Measurements from ENCODE around the gene RCN2.

RCN2 gene

DNA sequence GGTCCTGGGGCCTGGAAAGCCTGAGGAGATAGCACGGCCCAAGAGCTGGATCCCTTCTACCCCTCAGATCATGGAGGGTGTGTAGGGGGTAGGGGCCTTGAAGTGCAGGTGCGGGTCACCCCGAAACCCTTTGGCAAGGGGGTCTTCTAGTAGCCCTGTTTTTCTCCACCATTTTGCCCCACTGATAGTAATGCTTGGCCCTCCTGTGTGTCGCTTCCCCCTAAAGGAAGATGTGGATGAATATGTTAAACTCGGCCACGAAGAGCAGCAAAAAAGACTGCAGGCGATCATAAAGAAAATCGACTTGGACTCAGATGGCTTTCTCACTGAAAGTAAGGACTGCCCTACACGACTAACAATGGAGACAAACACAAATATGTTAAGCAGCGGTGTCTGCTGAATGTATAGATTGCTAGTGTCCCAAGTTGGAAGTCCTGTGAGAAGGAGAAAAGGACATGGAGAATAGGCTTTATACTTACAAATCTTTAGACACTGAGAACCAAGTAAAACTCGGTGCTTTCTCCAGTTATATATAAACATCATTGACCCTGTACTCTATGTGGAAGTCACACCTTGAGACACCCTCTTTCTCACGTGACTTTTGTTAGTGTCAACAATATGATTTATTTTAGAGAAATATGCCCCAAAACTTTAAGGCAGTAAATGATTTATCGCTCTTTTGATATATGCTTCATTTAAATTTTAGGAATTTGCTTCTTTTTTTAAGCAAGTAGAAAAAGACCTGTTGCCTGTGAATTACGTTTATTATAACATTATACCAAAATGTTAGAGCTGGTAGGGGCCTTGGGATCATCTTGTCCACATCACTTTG, 802 bp downstream of the RCN2 start:
- peaks cover 9 to 10% of the 10 kb centered on the region in 2 donors for H3K36me3 ChIP-seq (ENCODE audit: control insufficient read depth in 2 of 2, insufficient read depth in 2 of 2, low read length in 2 of 2)
- peak overlapping the region; percentile 77 to 91 for H3K9ac ChIP-seq (ENCODE audit: low read depth in 1 of 2, low read length in 2 of 2)
- no peaks in the 10 kb centered on the region for H3K9me3 ChIP-seq (ENCODE audit: control insufficient read depth in 2 of 2, low read length in 2 of 2)
- H3K4me1 ChIP-seq (ENCODE audit: control insufficient read depth in 2 of 2, insufficient read depth in 2 of 2, low read length in 2 of 2): peaks cover 9 to 11% of the 10 kb centered on the region in 2 donors
- peak overlapping the region; percentile 70 to 89 for H3K4me3 ChIP-seq (ENCODE audit: low read length in 2 of 2)
- peak overlapping the region; percentile 66 to 77 for H3K27ac ChIP-seq (ENCODE audit: low read depth in 2 of 2, low read length in 2 of 2)
- H3K27me3 ChIP-seq (ENCODE audit: control insufficient read depth in 2 of 2, insufficient read depth in 2 of 2, low read length in 2 of 2): no peaks in the 10 kb centered on the region

DNA sequence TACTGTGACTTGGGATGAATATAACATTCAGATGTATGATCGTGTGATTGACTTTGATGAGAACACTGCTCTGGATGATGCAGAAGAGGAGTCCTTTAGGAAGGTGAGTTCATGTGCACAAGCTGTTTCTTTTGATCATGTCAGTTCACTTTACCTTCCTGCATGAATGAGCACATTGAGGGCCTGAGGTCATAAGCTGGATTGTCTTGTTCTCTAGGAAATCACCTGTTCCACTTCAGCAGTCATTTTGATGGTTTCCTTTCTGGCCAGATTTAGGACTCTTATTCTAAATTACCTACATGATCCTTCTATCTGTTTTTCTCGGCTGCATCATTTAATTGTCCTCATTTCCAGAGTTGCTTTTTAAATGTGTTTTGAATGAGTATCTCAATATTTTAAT, 4.1 kb downstream of the RCN2 start:
- H3K4me3 ChIP-seq (ENCODE audit: low read length in 2 of 2): no peak overlapping the region

DNA sequence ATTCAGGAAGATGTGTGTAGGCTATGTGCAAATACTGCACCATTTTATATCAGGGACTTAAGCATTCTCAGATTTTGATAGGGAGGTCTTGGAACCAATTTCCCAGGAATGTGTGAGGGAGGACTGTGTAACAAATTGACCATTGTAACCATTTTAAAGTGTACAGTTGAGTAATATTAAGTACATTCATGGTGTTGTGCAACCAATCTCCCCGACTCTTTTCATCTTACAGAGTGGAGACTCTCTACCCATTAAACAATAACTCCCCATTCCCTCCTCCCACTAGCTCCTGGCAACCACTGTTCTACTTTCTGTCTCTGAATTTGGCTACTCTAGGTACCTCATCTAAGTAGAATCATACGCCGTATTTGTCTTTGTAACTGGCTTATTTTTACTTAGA, 5.1 kb downstream of the RCN2 start:
- H3K27ac ChIP-seq (ENCODE audit: low read depth in 2 of 2, low read length in 2 of 2): no peak overlapping the region
- no peaks in the 10 kb centered on the region for H3K27me3 ChIP-seq (ENCODE audit: control insufficient read depth in 2 of 2, insufficient read depth in 2 of 2, low read length in 2 of 2)
- H3K4me1 ChIP-seq (ENCODE audit: control insufficient read depth in 2 of 2, insufficient read depth in 2 of 2, low read length in 2 of 2): peaks cover 4 to 7% of the 10 kb centered on the region in 2 donors
- no peak overlapping the region for H3K4me3 ChIP-seq (ENCODE audit: low read length in 2 of 2)
- H3K36me3 ChIP-seq (ENCODE audit: control insufficient read depth in 2 of 2, insufficient read depth in 2 of 2, low read length in 2 of 2): peaks cover 13% of the 10 kb centered on the region in 2 donors
- H3K9ac ChIP-seq (ENCODE audit: low read depth in 1 of 2, low read length in 2 of 2): no peak overlapping the region
- H3K9me3 ChIP-seq (ENCODE audit: control insufficient read depth in 2 of 2, low read length in 2 of 2): no peaks in the 10 kb centered on the region

More for the DNA sequence above, 4.1 kb downstream of the RCN2 start:
- Histone ChIP-seq H3K27ac (ENCODE audit: low read depth in 2 of 2, low read length in 2 of 2) (no peak overlapping the region), H3K36me3 (ENCODE audit: control insufficient read depth in 2 of 2, insufficient read depth in 2 of 2, low read length in 2 of 2) (peaks cover 13% of the 10 kb centered on the region in 2 donors), H3K9ac (ENCODE audit: low read depth in 1 of 2, low read length in 2 of 2) (no peak overlapping the region), H3K27me3 (ENCODE audit: control insufficient read depth in 2 of 2, insufficient read depth in 2 of 2, low read length in 2 of 2) (no peaks in the 10 kb centered on the region), H3K9me3 (ENCODE audit: control insufficient read depth in 2 of 2, low read length in 2 of 2) (no peaks in the 10 kb centered on the region), H3K4me1 (ENCODE audit: control insufficient read depth in 2 of 2, insufficient read depth in 2 of 2, low read length in 2 of 2) (peaks cover 9 to 11% of the 10 kb centered on the region in 2 donors)

DNA sequence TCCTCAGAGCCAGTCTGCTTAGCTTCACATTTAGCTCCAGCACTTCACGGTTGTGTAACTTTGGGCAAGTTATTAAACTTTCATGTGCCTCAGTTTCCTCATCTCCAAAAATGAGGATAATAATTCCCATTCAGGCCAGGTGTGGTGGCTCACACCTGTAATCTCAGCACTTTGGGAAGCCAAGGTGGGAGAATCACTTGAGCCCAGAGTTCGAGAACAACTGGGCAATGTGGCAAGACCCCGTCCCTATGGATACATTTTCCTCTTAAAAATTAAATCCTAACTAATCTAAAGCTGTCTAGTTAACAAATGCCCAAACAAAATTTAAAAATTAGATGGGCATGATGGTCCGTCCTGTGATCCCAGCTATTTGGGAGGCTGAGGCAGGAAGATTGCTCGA, 7.2 kb downstream of the RCN2 start:
- Histone ChIP-seq H3K27me3 (ENCODE audit: control insufficient read depth in 2 of 2, insufficient read depth in 2 of 2, low read length in 2 of 2) (no peaks in the 10 kb centered on the region), H3K9me3 (ENCODE audit: control insufficient read depth in 2 of 2, low read length in 2 of 2) (no peaks in the 10 kb centered on the region), H3K4me1 (ENCODE audit: control insufficient read depth in 2 of 2, insufficient read depth in 2 of 2, low read length in 2 of 2) (no peaks in the 10 kb centered on the region), H3K4me3 (ENCODE audit: low read length in 2 of 2) (no peak overlapping the region), H3K27ac (ENCODE audit: low read depth in 2 of 2, low read length in 2 of 2) (no peak overlapping the region), H3K9ac (ENCODE audit: low read depth in 1 of 2, low read length in 2 of 2) (no peak overlapping the region), H3K36me3 (ENCODE audit: control insufficient read depth in 2 of 2, insufficient read depth in 2 of 2, low read length in 2 of 2) (peaks cover 13 to 17% of the 10 kb centered on the region in 2 donors)

DNA sequence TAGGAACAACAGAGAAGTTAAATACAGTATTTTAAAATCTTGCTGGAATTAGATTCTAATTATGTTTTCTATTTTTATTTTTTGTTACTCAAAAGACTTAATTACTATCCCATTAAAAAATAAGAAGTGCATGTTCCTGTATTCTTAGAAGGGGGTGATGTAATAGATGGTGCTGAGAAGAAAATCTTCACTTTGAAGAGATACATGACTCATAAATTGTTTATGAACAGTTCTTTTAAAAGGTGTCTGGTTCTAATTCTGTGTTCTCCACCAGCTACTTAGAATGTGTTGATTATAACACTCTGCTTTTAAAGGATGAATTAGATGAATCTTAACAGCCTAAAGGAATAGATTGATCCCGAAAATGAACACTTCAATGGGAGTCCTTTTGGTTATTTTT, 8.2 kb downstream of the RCN2 start:
- Histone ChIP-seq H3K27ac (ENCODE audit: low read depth in 2 of 2, low read length in 2 of 2) (no peak overlapping the region), H3K9me3 (ENCODE audit: control insufficient read depth in 2 of 2, low read length in 2 of 2) (no peaks in the 10 kb centered on the region), H3K4me1 (ENCODE audit: control insufficient read depth in 2 of 2, insufficient read depth in 2 of 2, low read length in 2 of 2) (no peaks in the 10 kb centered on the region), H3K27me3 (ENCODE audit: control insufficient read depth in 2 of 2, insufficient read depth in 2 of 2, low read length in 2 of 2) (no peaks in the 10 kb centered on the region), H3K4me3 (ENCODE audit: low read length in 2 of 2) (no peak overlapping the region), H3K9ac (ENCODE audit: low read depth in 1 of 2, low read length in 2 of 2) (no peak overlapping the region), H3K36me3 (ENCODE audit: control insufficient read depth in 2 of 2, insufficient read depth in 2 of 2, low read length in 2 of 2) (peaks cover 13 to 17% of the 10 kb centered on the region in 2 donors)

DNA sequence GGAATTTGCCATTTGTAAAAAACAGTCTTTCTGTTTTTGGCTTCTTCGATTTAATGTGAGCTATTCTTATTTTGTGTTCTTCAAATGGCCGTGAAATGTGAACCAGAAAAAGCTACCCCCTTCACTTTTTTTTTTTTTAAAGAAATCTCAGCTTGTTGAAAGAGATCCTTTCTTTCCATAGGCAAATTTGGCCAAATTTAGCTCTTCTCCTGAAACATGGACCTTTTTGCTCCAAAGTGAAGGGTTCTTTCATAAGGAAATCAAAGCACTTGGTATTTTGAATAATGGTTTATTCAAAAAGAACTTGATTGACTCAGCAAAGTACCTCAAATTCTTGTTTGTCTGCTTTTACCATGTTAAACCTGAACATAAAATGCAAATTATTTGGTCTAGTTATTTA, 10.1 kb downstream of the RCN2 start:
- Histone ChIP-seq H3K9ac (ENCODE audit: low read depth in 1 of 2, low read length in 2 of 2) (no peak overlapping the region), H3K27ac (ENCODE audit: low read depth in 2 of 2, low read length in 2 of 2) (no peak overlapping the region), H3K36me3 (ENCODE audit: control insufficient read depth in 2 of 2, insufficient read depth in 2 of 2, low read length in 2 of 2) (peaks cover 3 to 14% of the 10 kb centered on the region in 2 donors)

DNA sequence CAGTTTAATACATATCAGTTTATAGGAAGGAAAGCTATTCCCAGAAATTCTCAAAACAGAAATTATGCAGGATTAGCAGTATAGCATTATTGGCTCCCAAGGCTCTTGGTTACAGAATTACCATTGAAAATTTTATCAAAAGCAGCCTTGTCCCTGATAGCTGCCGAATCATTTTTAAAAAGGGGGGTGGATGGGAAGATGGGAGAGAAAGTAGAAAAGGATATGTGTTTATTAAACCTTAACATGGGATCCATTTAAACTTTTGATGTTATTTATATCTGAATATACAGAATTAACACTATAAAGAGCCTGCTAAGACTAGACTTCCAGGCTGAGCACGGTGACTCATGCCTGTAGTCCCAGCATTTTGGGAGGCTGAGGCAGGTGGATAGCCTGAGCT, 10.8 kb downstream of the RCN2 start:
- no peaks in the 10 kb centered on the region for H3K9me3 ChIP-seq (ENCODE audit: control insufficient read depth in 2 of 2, low read length in 2 of 2)
- H3K9ac ChIP-seq (ENCODE audit: low read depth in 1 of 2, low read length in 2 of 2): no peak overlapping the region
- H3K4me1 ChIP-seq (ENCODE audit: control insufficient read depth in 2 of 2, insufficient read depth in 2 of 2, low read length in 2 of 2): no peaks in the 10 kb centered on the region
- H3K36me3 ChIP-seq (ENCODE audit: control insufficient read depth in 2 of 2, insufficient read depth in 2 of 2, low read length in 2 of 2): peaks cover 4 to 12% of the 10 kb centered on the region in 2 donors
- no peaks in the 10 kb centered on the region for H3K27me3 ChIP-seq (ENCODE audit: control insufficient read depth in 2 of 2, insufficient read depth in 2 of 2, low read length in 2 of 2)
- no peak overlapping the region for H3K4me3 ChIP-seq (ENCODE audit: low read length in 2 of 2)
- H3K27ac ChIP-seq (ENCODE audit: low read depth in 2 of 2, low read length in 2 of 2): no peak overlapping the region

More for the DNA sequence above, 10.1 kb downstream of the RCN2 start:
- no peaks in the 10 kb centered on the region for H3K27me3 ChIP-seq (ENCODE audit: control insufficient read depth in 2 of 2, insufficient read depth in 2 of 2, low read length in 2 of 2)
- H3K9me3 ChIP-seq (ENCODE audit: control insufficient read depth in 2 of 2, low read length in 2 of 2): no peaks in the 10 kb centered on the region
- H3K4me3 ChIP-seq (ENCODE audit: low read length in 2 of 2): no peak overlapping the region
- H3K4me1 ChIP-seq (ENCODE audit: control insufficient read depth in 2 of 2, insufficient read depth in 2 of 2, low read length in 2 of 2): no peaks in the 10 kb centered on the region

DNA sequence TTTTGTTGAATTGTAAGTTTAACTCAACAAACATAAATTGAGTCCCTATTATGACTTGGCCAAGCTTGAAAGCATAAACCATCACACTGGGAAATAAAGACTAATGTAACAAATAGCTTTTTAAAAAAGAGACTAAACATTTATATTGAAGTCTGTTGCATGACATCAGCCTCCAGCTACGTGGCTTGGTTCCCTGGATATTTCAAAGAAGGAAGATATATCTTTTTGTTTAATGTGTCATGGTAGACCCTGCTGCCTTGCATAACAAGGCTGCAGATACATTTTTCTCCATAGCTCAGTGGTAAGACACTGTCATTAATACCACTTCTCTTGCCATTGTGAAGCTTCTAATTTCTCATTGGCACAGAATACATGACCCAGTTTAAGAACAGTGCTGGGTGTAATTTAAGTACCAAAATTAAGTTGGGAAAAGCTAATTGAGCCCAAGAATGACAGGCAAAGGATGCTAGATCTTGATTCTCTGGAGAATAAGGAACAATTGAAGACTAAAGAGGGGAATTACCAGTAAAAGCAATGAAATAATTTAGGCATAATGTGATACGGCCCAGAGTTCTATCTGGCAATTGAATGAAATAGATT, 14.0 kb downstream of the RCN2 start:
- H3K9me3 ChIP-seq (ENCODE audit: control insufficient read depth in 2 of 2, low read length in 2 of 2): no peaks in the 10 kb centered on the region
- no peak overlapping the region for H3K4me3 ChIP-seq (ENCODE audit: low read length in 2 of 2)
- H3K27me3 ChIP-seq (ENCODE audit: control insufficient read depth in 2 of 2, insufficient read depth in 2 of 2, low read length in 2 of 2): no peaks in the 10 kb centered on the region
- no peak overlapping the region for H3K9ac ChIP-seq (ENCODE audit: low read depth in 1 of 2, low read length in 2 of 2)
- H3K36me3 ChIP-seq (ENCODE audit: control insufficient read depth in 2 of 2, insufficient read depth in 2 of 2, low read length in 2 of 2): peaks cover 19 to 23% of the 10 kb centered on the region in 2 donors
- H3K27ac ChIP-seq (ENCODE audit: low read depth in 2 of 2, low read length in 2 of 2): no peak overlapping the region
- no peaks in the 10 kb centered on the region for H3K4me1 ChIP-seq (ENCODE audit: control insufficient read depth in 2 of 2, insufficient read depth in 2 of 2, low read length in 2 of 2)

DNA sequence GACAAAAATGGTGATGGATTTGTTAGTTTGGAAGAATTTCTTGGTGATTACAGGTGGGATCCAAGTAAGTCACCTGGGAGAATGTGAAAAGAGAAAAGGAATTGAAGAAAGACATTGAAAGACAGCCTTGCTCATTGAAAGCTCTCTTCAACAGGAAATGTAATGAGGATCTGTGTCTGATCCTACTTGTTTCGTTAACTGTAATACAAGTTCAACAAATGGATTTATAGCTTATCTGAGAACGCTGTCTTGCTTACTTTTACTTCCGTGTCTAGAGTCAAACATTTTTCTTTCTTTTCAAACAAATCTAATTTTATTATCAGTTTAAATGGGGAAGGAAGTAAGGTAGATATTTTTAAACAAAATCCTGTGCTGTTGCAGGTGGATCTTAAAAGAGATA, 15.9 kb downstream of the RCN2 start:
- no peaks in the 10 kb centered on the region for H3K4me1 ChIP-seq (ENCODE audit: control insufficient read depth in 2 of 2, insufficient read depth in 2 of 2, low read length in 2 of 2)
- no peak overlapping the region for H3K9ac ChIP-seq (ENCODE audit: low read depth in 1 of 2, low read length in 2 of 2)
- no peak overlapping the region for H3K27ac ChIP-seq (ENCODE audit: low read depth in 2 of 2, low read length in 2 of 2)
- H3K27me3 ChIP-seq (ENCODE audit: control insufficient read depth in 2 of 2, insufficient read depth in 2 of 2, low read length in 2 of 2): no peaks in the 10 kb centered on the region
- no peak overlapping the region for H3K4me3 ChIP-seq (ENCODE audit: low read length in 2 of 2)
- H3K9me3 ChIP-seq (ENCODE audit: control insufficient read depth in 2 of 2, low read length in 2 of 2): no peaks in the 10 kb centered on the region
- H3K36me3 ChIP-seq (ENCODE audit: control insufficient read depth in 2 of 2, insufficient read depth in 2 of 2, low read length in 2 of 2): peaks cover 20 to 21% of the 10 kb centered on the region in 2 donors

DNA sequence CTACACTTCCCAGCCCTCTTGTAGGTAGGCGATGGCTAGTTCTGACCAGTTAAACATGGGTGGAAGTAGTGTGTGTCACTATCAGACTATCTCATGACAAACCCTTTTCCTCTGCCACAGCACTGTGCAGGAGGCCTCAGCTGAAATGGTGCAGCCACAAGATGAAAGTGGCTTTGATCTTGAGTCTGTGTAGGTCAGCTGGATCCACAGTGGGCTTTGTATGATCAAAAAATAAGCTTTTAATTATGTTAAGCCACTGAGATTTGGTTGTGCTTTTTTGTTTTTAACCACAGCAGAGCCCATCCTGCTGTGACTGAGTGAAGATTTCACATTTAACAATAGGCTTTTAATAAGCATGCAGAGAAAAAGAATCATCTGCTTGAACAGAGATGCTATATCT, 19.7 kb downstream of the RCN2 start:
- H3K4me3 ChIP-seq (ENCODE audit: low read length in 2 of 2): no peak overlapping the region
- H3K27me3 ChIP-seq (ENCODE audit: control insufficient read depth in 2 of 2, insufficient read depth in 2 of 2, low read length in 2 of 2): no peaks in the 10 kb centered on the region
- H3K9ac ChIP-seq (ENCODE audit: low read depth in 1 of 2, low read length in 2 of 2): no peak overlapping the region

More for the DNA sequence above, 19.7 kb downstream of the RCN2 start:
- Histone ChIP-seq H3K9me3 (ENCODE audit: control insufficient read depth in 2 of 2, low read length in 2 of 2) (no peaks in the 10 kb centered on the region), H3K4me1 (ENCODE audit: control insufficient read depth in 2 of 2, insufficient read depth in 2 of 2, low read length in 2 of 2) (peaks cover 0 to 4% of the 10 kb centered on the region in 2 donors), H3K27ac (ENCODE audit: low read depth in 2 of 2, low read length in 2 of 2) (no peak overlapping the region), H3K36me3 (ENCODE audit: control insufficient read depth in 2 of 2, insufficient read depth in 2 of 2, low read length in 2 of 2) (peaks cover 18 to 21% of the 10 kb centered on the region in 2 donors)
